Progenitor cell of endocrine pancreas (in vitro differentiated cells): Measurements from ENCODE around the gene BCAP31. TPM values are rescaled to one million over a fixed set of nuclear protein-coding genes. Genes with fewer than 3 reads are reported as not detected.
A peak's percentile ranks its signal among the peaks of the same experiment; 100 is the strongest.

Experiments
- DNase-seq: peaks from one replicate; pipeline ENCODE4 v3.0.0; 2021; ENCODE audit warnings: low spot score; ENCODE audit not compliant: unreplicated experiment
- H3K27ac Mint-ChIP-seq: 2 replicates; pipeline ENCODE4 v1.8.0; 2021; ENCODE audit warnings: mild to moderate bottlenecking, moderate library complexity, mixed read lengths
- H3K27me3 Mint-ChIP-seq: 2 replicates; pipeline ENCODE4 v1.8.0; 2021; ENCODE audit warnings: mixed read lengths
- H3K36me3 Mint-ChIP-seq: 2 replicates; pipeline ENCODE4 v1.8.0; 2022; ENCODE audit warnings: mixed read lengths; ENCODE audit not compliant: insufficient read depth
- H3K4me1 Mint-ChIP-seq: 2 replicates; pipeline ENCODE4 v1.8.0; 2021; ENCODE audit warnings: low read depth, mixed read lengths
- H3K4me3 Mint-ChIP-seq: 2 replicates; pipeline ENCODE4 v1.8.0; 2021; ENCODE audit warnings: low read depth, mild to moderate bottlenecking, moderate library complexity, mixed read lengths
- H3K9me3 Mint-ChIP-seq: 2 replicates; pipeline ENCODE4 v1.8.0; 2021; ENCODE audit warnings: low read depth, mixed read lengths
- CTCF ChIP-seq: fragments of 200-600 bp; sonication (generic); IDR thresholded peaks from one replicate; pipeline ENCODE4 v1.5.0; 2021; ENCODE audit warnings: antibody characterized with exemption, mild to moderate bottlenecking; ENCODE audit not compliant: unreplicated experiment
- total RNA-seq: library from RNA; stranded (reverse); gene quantifications from 2 replicates; pipeline ENCODE4 v1.2.1, GENCODE V29; 2021

Gene BCAP31
- total RNA-seq, 1 donor from 2014 or later, result 142 TPM

- H3K4me3 Mint-ChIP-seq, result no peak overlapping the region
- no peaks in the 10 kb centered on the region for H3K27me3 Mint-ChIP-seq
- TF ChIP-seq CTCF, result no peak
- H3K9me3 Mint-ChIP-seq, result peaks cover 24% of the 10 kb centered on the region
- no peaks in the 10 kb centered on the region for H3K4me1 Mint-ChIP-seq
- H3K27ac Mint-ChIP-seq, result no peak overlapping the region
- peaks cover 20% of the 10 kb centered on the region for H3K36me3 Mint-ChIP-seq
- no peak for DNase-seq
Observed at GRCh38 chrX:153735274-153735673, 11.1 kb upstream of the BCAP31 start.

- no peak for TF ChIP-seq CTCF
- H3K36me3 Mint-ChIP-seq, result peaks cover 20% of the 10 kb centered on the region
- DNase-seq, result no peak
- peak overlapping the region; percentile 62 for H3K27ac Mint-ChIP-seq
- no peaks in the 10 kb centered on the region for H3K27me3 Mint-ChIP-seq
- H3K9me3 Mint-ChIP-seq, result peaks cover 24% of the 10 kb centered on the region
- H3K4me3 Mint-ChIP-seq, result no peak overlapping the region
- no peaks in the 10 kb centered on the region for H3K4me1 Mint-ChIP-seq
Observed at GRCh38 chrX:153734871-153735270, 10.7 kb upstream of the BCAP31 start.

- H3K9me3 Mint-ChIP-seq, result peaks cover 23% of the 10 kb centered on the region
- no peak overlapping the region for H3K27ac Mint-ChIP-seq
- H3K4me1 Mint-ChIP-seq, result no peaks in the 10 kb centered on the region
- no peaks in the 10 kb centered on the region for H3K27me3 Mint-ChIP-seq
- DNase-seq, result no peak
- TF ChIP-seq CTCF, result no peak
- H3K36me3 Mint-ChIP-seq, result peaks cover 18% of the 10 kb centered on the region
- no peak overlapping the region for H3K4me3 Mint-ChIP-seq
Observed at GRCh38 chrX:153733651-153734240, 9.6 kb upstream of the BCAP31 start.

DNA sequence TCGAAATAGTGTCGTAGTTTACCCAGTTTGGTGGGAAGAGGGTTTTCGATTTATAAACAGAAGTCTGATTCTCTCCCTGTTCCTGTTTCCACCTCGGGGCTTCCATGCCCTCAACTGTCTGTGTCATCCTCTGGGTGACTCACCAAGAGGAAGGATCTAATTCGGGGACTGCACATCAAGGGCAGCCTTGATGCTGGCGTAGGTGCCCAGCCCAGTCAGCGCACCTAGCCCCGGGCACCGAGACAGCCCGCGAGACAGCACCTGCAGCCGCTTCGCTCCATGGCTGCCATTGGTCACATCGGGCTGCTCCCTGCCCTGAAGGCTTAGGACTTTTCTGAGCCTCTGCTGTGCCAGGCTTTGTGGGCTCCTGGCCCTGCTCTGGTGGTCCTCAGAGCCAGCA is 8.2 kb upstream of the BCAP31 start:
- Mint-ChIP-seq H3K9me3 (peaks cover 18% of the 10 kb centered on the region), H3K27me3 (no peaks in the 10 kb centered on the region), H3K36me3 (peaks cover 18% of the 10 kb centered on the region), H3K4me1 (peaks cover 4% of the 10 kb centered on the region), H3K27ac (no peak overlapping the region), H3K4me3 (no peak overlapping the region)
- DNase-seq, result no peak
- no peak for TF ChIP-seq CTCF

DNA sequence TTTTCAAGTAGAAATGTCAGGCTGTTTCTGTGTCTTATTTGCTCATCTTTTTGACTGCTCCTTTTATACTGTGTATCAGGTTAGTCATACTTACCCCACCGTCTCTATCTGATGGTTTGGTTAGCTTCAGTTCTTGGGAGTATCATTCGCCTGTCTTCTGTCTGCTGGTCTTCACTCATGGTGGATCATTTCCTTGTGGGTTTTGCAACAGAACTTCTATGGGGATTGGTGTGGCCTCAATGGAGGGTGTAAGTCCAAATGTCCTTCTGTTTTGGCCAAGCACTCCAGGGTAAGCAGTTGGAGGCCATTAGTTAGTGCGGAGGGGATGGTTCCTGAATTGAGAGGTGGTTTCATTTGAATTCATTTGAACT is 7.6 kb upstream of the BCAP31 start:
- TF ChIP-seq CTCF, result no peak
- H3K27ac Mint-ChIP-seq, result no peak overlapping the region
- DNase-seq, result no peak
- peaks cover 18% of the 10 kb centered on the region for H3K36me3 Mint-ChIP-seq
- H3K4me1 Mint-ChIP-seq, result peaks cover 9% of the 10 kb centered on the region
- no peaks in the 10 kb centered on the region for H3K27me3 Mint-ChIP-seq
- no peak overlapping the region for H3K4me3 Mint-ChIP-seq
- peaks cover 18% of the 10 kb centered on the region for H3K9me3 Mint-ChIP-seq
